Mucosa of descending colon (tissue), 3 donors: ENCODE data around the gene PRDM5. TPM values are rescaled to one million over a fixed set of nuclear protein-coding genes. Genes with fewer than 3 reads are reported as not detected.

ENCODE experiments used
- ATAC-seq: fragments of 200-7000 bp; cut with Tn5 transposase; one replicate; pipeline ENCODE4 v1.9.1; 2020; ENCODE audit warnings: mild to moderate bottlenecking, moderate library complexity
- DNase-seq, 3 donors: peaks; one replicate each; pipeline ENCODE4 v3.0.0-alpha.2; 2020
- H3K36me3 ChIP-seq: fragments of 200-600 bp; one replicate; pipeline ENCODE4 v1.8.0; 2021; ENCODE audit warnings: low read depth, mild to moderate bottlenecking
- H3K4me1 ChIP-seq: fragments of 200-600 bp; one replicate; pipeline ENCODE4 v1.8.0; 2021; ENCODE audit warnings: low read depth, mild to moderate bottlenecking
- H3K4me3 ChIP-seq: fragments of 200-600 bp; one replicate; pipeline ENCODE4 v1.8.0; 2021; ENCODE audit warnings: mild to moderate bottlenecking
- H3K9me3 ChIP-seq: fragments of 200-600 bp; one replicate; pipeline ENCODE4 v1.8.0; 2021; ENCODE audit warnings: mild to moderate bottlenecking
- intact Hi-C, 2 donors: fragments of 100-400 bp; cut with DNase I in 1 of 2; cut with micrococcal nuclease in 1 of 2; formaldehyde crosslinking; loops; one replicate each; pipeline versions ENCODE4 v1.11.0 to v1.11.1; 2022; cut with DNase I, micrococcal nuclease
- total RNA-seq, 3 donors: library from RNA; stranded (reverse); fragmentation: NEBNext Ultra II Directional in 2 of 3; extraction: Animal tissue kit (Norgen Biotek cat#: 25700) in 2 of 3; gene quantifications; one replicate each; pipeline versions ENCODE4 v1.2.1 to v1.2.4, GENCODE V29; 2021 to 2023
- TF ChIP-seq, protein P1 (sequence below): fragments of 200-600 bp; IDR thresholded peaks from one replicate; pipeline ENCODE4 v1.8.0; 2022; ENCODE audit warnings: antibody characterized with exemption, mild to moderate bottlenecking
- donor health status: DM: no; HTN: no; CAD: no; lungs with moderate emphysema.
- donor health status: DM: no; HTN: no; CAD: no.
- donor health status: DM: no; HTN: yes; CAD: no.

The PRDM5 gene
- total RNA-seq, 3 donors from 2014 or later, result 8.7 to 12.2 (median 10.2) TPM

- H3K4me3 ChIP-seq, result no peak overlapping the region
- intact Hi-C loops, result no loop called here
- TF ChIP-seq, protein P1, sequence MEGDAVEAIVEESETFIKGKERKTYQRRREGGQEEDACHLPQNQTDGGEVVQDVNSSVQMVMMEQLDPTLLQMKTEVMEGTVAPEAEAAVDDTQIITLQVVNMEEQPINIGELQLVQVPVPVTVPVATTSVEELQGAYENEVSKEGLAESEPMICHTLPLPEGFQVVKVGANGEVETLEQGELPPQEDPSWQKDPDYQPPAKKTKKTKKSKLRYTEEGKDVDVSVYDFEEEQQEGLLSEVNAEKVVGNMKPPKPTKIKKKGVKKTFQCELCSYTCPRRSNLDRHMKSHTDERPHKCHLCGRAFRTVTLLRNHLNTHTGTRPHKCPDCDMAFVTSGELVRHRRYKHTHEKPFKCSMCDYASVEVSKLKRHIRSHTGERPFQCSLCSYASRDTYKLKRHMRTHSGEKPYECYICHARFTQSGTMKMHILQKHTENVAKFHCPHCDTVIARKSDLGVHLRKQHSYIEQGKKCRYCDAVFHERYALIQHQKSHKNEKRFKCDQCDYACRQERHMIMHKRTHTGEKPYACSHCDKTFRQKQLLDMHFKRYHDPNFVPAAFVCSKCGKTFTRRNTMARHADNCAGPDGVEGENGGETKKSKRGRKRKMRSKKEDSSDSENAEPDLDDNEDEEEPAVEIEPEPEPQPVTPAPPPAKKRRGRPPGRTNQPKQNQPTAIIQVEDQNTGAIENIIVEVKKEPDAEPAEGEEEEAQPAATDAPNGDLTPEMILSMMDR, result no peak
- no peaks in the 10 kb centered on the region for H3K4me1 ChIP-seq
- H3K36me3 ChIP-seq, result no peaks in the 10 kb centered on the region
- no peaks in the 10 kb centered on the region for H3K9me3 ChIP-seq
- ATAC-seq (peak; percentile 98), DNase-seq (peak in 1 of 3 donors; percentile 29)
Observed at GRCh38 chr4:120692964-120693363, 229.6 kb downstream of the PRDM5 start.

DNA sequence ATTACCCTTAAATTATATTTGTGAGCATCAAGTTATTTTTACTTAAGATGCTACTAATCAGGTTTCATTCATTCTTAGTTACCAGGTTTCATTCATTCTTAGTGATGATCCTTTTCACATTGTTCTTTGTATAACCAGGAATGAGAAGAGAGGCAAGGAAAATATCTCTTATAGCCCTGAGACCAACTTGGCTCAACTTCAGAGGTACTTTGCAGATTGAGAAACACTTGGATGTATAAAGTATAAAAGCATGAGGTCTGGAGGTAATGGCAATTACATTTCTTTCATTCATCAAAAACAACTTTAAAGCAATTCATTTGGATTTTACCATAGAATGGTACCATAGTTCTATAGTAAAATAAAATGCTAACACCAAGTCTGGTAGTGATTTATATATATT is 231.0 kb downstream of the PRDM5 start:
- no peaks in the 10 kb centered on the region for H3K36me3 ChIP-seq
- no peaks in the 10 kb centered on the region for H3K4me1 ChIP-seq
- no peak overlapping the region for H3K4me3 ChIP-seq
- intact Hi-C loops, result no loop called here
- TF ChIP-seq, protein P1, result no peak
- no peaks in the 10 kb centered on the region for H3K9me3 ChIP-seq
- no peak for ATAC-seq
- DNase-seq, result no peak

- no peak for DNase-seq
- no peak overlapping the region for H3K4me3 ChIP-seq
- ATAC-seq, result no peak
- intact Hi-C loops, result no loop called here
- H3K4me1 ChIP-seq, result no peaks in the 10 kb centered on the region
- TF ChIP-seq, protein P1, result no peak
- H3K9me3 ChIP-seq, result no peaks in the 10 kb centered on the region
- no peaks in the 10 kb centered on the region for H3K36me3 ChIP-seq
Observed at GRCh38 chr4:120691106-120691505, 231.4 kb downstream of the PRDM5 start.

GRCh38 chr4:120688791-120689190 is 233.7 kb downstream of the PRDM5 start:
- H3K4me1 ChIP-seq, result no peaks in the 10 kb centered on the region
- H3K4me3 ChIP-seq, result no peak overlapping the region
- intact Hi-C loops, result no loop called here
- ATAC-seq (no peak), DNase-seq (no peak)
- no peaks in the 10 kb centered on the region for H3K9me3 ChIP-seq
- no peaks in the 10 kb centered on the region for H3K36me3 ChIP-seq
- TF ChIP-seq, protein P1, result no peak

DNA sequence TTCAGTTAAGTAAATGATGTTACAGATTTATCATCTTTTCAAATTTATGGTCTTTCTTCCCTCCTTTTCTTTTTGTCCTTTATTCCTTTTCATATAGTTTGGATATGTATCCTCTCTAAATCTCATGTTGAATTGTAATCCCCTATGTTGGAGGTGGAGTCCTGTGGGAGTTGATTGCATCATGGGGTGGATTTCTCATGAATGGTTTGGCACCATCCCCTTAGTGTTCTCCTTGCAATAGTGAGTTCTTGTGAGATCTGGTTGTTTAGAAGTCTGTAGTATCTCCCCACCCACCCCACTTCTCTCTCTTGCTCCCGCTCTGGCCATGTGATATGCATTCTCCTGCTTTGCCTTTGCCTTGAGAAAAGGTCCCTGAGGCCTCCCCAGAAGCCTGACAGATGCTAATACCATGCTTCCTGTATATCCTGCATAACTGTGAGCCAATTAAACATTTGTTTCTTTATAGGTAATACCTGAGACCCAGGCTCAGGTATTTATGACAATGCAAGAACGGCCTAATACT is 236.7 kb downstream of the PRDM5 start:
- H3K9me3 ChIP-seq, result no peaks in the 10 kb centered on the region
- H3K36me3 ChIP-seq, result no peaks in the 10 kb centered on the region
- DNase-seq, result no peak
- no peaks in the 10 kb centered on the region for H3K4me1 ChIP-seq
- no peak overlapping the region for H3K4me3 ChIP-seq
- intact Hi-C loops, result no loop called here
- ATAC-seq, result no peak
- TF ChIP-seq, protein P1, result no peak
